NCI-H82 (cell line): ENCODE measurements around the gene PTPRN2.

Experiments
- DNase-seq: peaks from one replicate; lab custom pipeline; 2025; lab: John Stamatoyannopoulos, UW

PTPRN2 gene

DNA sequence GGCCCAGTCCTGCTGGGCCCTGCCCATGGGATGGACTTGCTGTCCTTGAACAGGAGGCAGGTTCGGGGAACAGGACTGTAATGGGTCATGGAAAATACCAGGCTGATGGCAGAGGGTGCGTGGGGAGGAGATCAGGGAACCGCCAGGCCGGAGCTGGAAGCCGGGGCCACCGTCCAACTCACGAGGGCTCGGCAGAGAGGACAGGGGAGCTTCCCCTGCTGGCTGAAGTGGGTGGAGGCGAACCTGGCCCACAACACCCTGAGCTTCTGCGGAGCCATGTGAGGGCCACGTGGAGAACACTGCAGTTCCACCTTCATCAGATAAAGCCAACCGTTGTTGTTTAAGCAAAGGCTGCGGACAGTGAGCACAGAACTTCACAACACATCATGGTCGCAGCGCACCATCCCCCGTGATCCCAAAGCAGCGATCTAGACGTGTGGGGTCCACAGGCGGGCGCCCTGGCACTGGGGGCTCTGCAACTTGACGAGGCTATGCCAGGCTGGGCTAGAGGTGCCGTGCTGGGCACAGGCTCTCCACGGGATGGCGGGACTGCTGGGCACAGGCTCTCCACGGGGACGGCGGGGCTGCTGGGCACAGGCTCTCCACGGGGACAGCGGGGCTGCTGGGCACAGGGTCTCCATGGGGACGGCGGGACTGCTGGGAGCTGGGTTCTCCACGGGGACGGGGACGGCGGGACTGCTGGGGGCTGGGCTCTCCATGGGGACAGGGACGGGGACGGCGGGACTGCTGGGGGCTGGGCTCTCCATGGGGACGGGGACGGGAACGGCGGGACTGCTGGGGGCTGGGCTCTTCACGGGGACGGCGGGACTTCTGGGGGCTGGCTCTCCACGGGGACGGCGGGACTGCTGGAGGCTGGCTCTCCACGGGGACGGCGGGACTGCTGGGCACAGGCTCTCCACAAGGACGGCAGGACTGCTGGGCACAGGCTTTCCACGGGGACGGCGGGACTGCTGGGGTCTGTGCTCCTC is 777.5 kb downstream of the PTPRN2 start:
- DNase-seq = no peak

GRCh38 chr7:157809154-157809862 is 778.3 kb downstream of the PTPRN2 start:
- no peak for DNase-seq

DNA sequence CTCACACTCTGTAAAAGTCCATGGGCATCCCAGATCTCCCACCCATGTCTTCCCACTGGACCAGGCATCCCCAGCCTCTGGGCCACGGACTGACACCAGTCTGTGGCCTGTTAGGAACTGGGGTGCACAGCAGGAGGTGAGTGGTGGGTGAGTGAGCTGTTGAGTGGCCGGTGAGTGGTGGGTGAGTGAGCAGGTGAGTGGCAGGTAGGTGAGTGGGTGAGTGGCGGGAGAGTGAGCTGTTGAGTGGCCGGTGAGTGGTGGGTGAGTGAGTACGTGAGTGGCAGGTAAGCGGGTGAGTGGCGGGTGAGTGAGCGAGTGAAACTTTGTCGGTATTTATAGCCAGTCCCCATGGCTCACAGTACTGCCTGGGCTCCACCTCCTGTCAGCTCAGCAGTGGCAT is 779.6 kb downstream of the PTPRN2 start:
- DNase-seq = no peak

GRCh38 chr7:157807510-157807909 is 780.1 kb downstream of the PTPRN2 start:
- no peak for DNase-seq

DNA sequence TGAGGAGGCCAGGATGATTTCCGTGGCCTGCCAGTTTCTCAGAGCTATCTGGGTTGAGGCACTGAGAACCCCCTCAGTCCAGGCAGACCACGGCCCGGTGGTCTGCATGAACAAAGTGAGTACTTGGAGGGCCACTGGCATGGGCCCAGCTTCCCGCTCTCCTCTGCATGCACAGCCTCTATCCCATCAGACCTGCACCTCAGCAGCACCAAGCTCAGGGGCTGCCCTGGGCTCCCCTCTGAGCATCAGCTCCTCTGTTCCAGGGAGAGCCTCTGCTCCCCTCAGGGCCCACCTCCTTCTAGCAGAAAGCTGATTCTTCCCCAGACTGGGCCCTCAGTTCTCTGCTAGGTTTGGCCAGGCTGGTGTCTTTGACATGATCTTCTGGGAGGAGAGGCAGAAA is 780.9 kb downstream of the PTPRN2 start:
- DNase-seq = no peak

DNA sequence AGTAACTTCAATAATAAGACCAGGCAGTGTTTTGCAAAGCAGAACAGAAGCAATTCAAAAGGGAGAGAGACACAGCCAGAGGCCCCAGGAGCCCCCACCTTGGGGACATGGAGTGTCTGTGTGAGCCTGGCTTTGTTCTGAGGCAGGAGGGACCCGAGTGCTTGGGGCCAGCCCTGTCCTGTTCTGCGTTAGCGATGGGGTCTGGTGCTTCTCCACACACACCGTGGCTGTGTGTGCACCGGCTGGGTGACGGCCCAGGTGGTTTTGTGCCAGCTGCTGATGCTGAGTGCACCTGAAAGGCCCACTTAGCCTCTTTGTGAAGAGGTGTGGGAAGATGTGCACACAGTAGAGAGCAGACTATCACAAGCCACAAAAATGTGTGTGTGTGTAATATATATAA is 781.9 kb downstream of the PTPRN2 start:
- no peak for DNase-seq

DNA sequence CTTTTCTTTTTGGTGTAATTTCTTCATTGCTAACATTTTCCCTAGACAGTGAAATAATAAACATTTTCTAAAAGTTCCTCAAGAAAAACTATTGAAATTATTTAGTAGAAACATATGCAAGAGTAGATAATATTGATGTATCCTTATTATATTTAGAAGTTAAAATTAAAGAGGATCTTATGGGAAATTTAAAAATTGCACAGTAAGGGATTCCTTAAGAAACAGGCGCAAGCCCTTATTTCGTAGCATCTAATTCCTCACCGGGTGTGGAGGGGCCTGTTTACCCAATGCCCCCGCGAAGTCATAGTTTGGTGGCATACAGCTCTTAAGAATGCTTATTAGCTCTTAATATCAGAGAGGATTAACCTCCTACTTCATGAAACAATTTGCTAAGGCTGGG is 783.7 kb downstream of the PTPRN2 start:
- no peak for DNase-seq

DNA sequence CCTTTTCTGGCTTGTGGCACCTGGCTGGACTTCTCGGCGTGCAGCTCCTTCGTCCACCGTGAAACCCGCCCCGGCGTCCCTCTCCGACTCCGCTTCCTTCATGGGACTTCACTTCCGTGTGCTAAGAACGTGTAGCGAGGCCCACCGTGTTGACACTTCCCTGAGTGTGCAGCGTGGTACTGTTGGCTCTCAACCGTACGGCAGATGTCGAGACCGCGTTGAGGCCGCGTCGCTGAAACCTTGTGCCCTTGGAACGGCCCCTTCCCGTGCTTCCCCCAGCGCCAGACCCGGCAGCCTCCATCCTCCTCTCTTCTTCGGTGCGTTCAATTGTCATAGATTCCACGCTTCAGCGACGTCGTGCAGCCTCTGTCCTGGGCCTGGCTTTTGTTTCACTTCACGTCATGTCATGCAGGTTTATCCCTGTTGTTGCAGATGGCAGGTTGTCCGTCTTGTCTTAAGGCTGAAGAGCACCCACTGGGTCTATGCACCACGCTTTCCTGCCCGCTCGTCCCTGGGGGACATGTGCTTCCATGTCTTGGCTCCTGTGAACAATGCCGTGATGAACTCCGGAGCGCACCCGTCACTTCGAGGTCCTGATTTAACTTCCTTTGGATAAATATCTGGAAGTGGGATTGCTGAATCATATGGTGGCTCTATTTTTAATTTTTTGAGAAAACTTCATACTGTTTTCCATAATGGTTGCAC is 785.5 kb downstream of the PTPRN2 start:
- DNase-seq = no peak

DNA sequence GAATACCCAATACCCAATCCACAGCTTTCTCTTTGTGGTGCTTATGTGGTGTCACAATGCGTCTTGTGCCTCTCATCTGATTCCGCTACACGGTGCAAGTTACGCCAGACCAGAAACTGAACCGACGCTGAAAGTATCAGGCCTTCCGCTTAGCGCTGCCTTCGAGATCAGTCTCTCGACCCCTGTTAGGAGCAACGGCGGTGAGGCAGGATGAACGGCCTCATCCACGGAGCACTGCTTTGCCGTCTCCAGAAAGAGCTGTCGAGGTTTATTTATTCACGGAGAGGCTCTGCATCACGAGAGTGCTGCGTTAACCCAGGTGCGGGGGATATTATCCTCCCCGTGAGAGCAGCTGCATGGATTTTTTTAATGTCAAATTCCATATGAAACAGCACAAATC is 786.5 kb downstream of the PTPRN2 start:
- DNase-seq = no peak

GRCh38 chr7:157800281-157800680 is 787.3 kb downstream of the PTPRN2 start:
- DNase-seq = no peak

GRCh38 chr7:157799076-157799685 is 788.4 kb downstream of the PTPRN2 start:
- DNase-seq = no peak

DNA sequence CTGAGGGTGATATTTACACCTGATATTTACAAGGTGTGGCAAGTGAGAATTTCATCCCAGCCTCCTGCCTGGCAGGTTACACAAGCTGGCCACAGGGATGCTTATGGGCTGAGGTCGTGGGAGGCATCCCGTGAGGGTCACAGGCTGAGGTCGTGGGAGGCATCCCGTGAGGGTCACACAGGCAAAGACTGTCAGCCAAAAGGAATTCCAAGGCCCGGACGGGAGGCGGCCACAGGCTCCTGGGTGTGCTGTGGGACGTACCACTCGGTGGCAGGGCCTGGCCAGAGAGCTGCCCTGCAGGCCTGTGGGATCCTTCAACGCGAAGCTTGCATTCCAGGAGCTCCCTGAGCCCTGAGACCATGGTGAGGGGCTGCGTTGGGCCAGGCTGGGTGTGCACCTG is 790.3 kb downstream of the PTPRN2 start:
- DNase-seq = no peak

DNA sequence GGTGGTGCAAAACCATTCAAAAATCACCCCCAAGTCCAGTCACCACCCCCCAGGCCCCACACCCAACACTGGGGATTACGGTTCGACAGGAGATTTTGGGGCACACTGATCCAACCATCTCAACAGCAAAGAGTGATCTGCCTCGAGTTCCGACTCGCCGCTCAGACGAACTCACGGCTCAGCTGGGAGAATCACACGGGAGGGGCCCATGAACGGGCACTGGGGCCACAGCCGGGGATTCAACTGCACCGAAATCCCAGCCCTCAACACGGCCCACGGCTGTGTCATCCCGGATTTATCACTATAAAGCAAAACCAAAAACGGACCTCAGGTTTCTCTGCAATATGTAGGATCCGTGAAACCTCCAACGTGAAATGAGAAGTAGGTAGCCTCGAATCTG is 790.8 kb downstream of the PTPRN2 start:
- no peak for DNase-seq

GRCh38 chr7:157795643-157796042 is 792.0 kb downstream of the PTPRN2 start:
- no peak for DNase-seq

GRCh38 chr7:157795199-157795598 is 792.4 kb downstream of the PTPRN2 start:
- no peak for DNase-seq

DNA sequence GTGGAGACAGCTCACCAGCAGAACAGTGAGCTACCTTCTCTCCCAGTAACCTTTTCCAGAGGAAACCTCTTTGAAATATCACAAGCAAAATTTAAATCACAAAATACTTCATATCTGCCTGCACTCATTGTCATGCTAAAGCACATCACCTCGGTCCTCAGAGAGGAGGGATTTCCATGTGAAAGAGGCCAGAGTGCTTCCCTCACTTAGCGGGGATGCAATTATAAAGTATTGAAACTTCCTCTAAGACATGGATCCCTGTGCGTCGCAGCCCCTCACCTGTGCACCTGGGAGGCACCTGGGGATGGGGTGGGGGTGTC is 792.9 kb downstream of the PTPRN2 start:
- DNase-seq = no peak

DNA sequence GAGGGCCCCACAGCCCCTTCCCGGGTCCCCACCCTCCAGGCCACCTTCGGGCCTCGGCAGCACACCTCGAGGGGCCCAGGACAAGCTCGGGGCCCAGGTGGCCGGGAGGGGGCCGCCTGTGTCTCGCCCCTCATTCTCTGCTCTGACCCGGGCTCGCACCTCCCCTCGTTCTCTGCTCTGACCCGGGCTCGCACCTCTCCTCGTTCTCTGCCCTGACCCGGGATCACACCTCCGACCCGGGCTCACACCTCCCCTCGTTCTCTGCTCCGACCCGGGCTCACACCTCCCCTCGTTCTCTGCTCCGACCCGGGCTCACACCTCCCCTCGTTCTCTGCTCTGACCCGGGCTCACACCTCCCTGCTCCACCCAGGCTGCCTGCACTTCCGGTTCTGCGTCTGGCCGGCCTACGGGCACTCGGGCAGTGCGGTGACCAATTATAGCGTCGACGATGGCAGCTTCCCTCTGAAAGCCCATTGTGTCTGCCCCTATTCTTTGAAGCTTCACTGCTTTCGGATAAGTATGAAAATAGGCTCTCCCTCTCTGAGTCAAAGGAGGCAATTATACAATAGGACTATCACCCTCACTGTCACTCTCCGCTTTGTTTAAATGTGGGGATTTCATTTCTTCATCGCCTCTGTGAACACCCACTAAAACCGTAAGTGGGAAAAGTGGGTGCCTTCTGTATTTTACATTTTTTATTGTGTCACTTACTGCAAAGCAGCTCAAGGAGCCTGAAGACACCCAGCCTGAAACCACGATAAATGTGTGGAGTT is 793.5 kb downstream of the PTPRN2 start:
- no peak for DNase-seq

GRCh38 chr7:157793087-157793353 is 794.6 kb downstream of the PTPRN2 start:
- no peak for DNase-seq

GRCh38 chr7:157792241-157793086 is 795.2 kb downstream of the PTPRN2 start:
- no peak for DNase-seq

DNA sequence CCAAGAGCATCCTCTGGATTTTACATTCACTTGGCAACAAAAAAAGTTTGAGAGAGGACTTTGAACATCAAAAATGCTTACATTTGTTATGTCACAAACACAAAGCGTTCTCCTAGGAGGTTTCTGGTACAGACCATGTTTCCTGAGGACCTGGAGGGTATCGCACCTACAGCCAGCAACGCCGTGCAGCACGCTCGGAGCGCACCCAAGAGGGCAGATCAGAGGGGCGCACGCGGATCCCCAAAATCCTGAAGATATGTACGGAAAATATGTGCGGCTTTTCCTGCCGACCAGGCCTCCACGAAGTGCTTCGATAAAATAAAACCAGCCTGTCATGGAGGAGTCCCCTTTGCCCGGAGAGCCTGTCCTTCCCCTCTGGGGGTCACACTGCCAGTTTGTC is 796.0 kb downstream of the PTPRN2 start:
- no peak for DNase-seq

DNA sequence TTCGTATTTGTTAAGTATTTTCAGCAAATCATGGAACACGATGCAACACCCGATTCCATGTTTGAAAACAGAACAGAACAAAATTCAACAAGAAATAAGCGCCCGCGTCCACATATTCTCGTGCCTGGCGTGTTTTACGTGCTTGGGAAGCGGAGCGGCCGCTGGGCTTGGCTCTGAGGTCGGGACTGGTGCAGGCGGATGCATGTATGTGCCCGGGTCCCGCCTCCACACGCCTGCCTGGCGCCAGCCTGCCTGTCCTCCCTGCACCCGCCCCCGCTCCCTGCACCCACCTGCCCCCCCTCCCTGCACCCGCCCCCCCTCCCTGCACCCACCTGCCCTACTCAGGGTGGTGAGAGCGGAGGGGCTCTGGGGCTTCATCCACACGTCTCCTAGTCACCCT is 796.4 kb downstream of the PTPRN2 start:
- DNase-seq = peak; percentile 26
